Suprapubic skin (tissue), 4 donors: ENCODE data around the gene RNF13. TPM values are rescaled to one million over a fixed set of nuclear protein-coding genes. Genes with fewer than 3 reads are reported as not detected.
"Not testable (repeated sequence)": the region's sequence is repeated elsewhere in the genome, so short reads cannot be mapped to it uniquely, and the experiment has no call there.

Experiments used
- DNase-seq, 2 donors: peaks; one replicate each; pipeline ENCODE4 v3.0.0-alpha.2; 2019; ENCODE audit warnings: low spot score in 2 of 2
- H3K27ac ChIP-seq: fragments of 200-600 bp; sonication (generic); one replicate; pipeline ENCODE4 v1.5.1; 2019
- H3K27me3 ChIP-seq: fragments of 200-600 bp; sonication (generic); one replicate; pipeline ENCODE4 v1.5.1; 2019
- H3K36me3 ChIP-seq: fragments of 200-600 bp; sonication (generic); one replicate; pipeline ENCODE4 v1.5.1; 2019
- H3K4me1 ChIP-seq: fragments of 200-600 bp; sonication (generic); one replicate; pipeline ENCODE4 v1.5.1; 2019
- H3K4me3 ChIP-seq: fragments of 200-600 bp; sonication (generic); one replicate; pipeline ENCODE4 v1.5.1; 2019; ENCODE audit warnings: mild to moderate bottlenecking
- H3K9me3 ChIP-seq: fragments of 200-600 bp; sonication (generic); one replicate; pipeline ENCODE4 v1.5.1; 2019
- CTCF ChIP-seq, 2 donors: fragments of 200-600 bp in 1 of 2; fragments of 450-650 bp in 1 of 2; sonication (generic) in 1 of 2; IDR thresholded peaks; one replicate each; pipeline ENCODE4 v1.5.1; 2016 to 2019; ENCODE audit warnings: antibody characterized with exemption in 2 of 2, mild to moderate bottlenecking in 1 of 2, moderate library complexity in 1 of 2
- EP300 ChIP-seq: sonication (generic); formaldehyde crosslinking; IDR thresholded peaks from one replicate; pipeline ENCODE4 v1.6.1; 2017; ENCODE audit warnings: antibody characterized with exemption
- POLR2A ChIP-seq, 2 donors: fragments of 450-650 bp; IDR thresholded peaks; one replicate each; pipeline ENCODE4 v1.6.1; 2017; ENCODE audit warnings: antibody characterized with exemption in 2 of 2, mild to moderate bottlenecking in 2 of 2, moderate library complexity in 2 of 2
- POLR2AphosphoS5 ChIP-seq, 3 donors: sonication (generic); formaldehyde crosslinking; IDR thresholded peaks; one replicate each; pipeline ENCODE4 v1.6.1; 2017; ENCODE audit warnings: antibody characterized with exemption in 3 of 3
- WGBS: methylation state at CpG from one replicate; pipeline ENCODE4 v1.1.5; 2018; 5-methylcytosine and 5-hydroxymethylcytosine counted together
- total RNA-seq, 4 donors: library from RNA; depleted of rRNA; stranded (reverse); fragments of >200 nt; gene quantifications; one replicate each; pipeline ENCODE4 v1.1.0, GENCODE V29; 2016

RNF13 gene
- total RNA-seq, 4 donors from 2014 or later = 52.1 to 78.9 (median 73.7) TPM

GRCh38 chr3:149934524-149934923 is 121.5 kb downstream of the RNF13 start:
- H3K27me3 ChIP-seq = no peaks in the 10 kb centered on the region
- H3K9me3 ChIP-seq = no peaks in the 10 kb centered on the region
- peaks cover 10% of the 10 kb centered on the region for H3K36me3 ChIP-seq
- no peaks in the 10 kb centered on the region for H3K4me1 ChIP-seq
- H3K4me3 ChIP-seq = no peak overlapping the region
- H3K27ac ChIP-seq = no peak overlapping the region
- DNase-seq = no peak
- TF ChIP-seq POLR2A (IDR thresholded peaks at IDR 0.05) (no peak), EP300 (no peak), POLR2AphosphoS5 (IDR thresholded peaks at IDR 0.05) (no peak), CTCF (IDR thresholded peaks at IDR 0.05) (no peak)

- H3K36me3 ChIP-seq = peaks cover 10% of the 10 kb centered on the region
- WGBS = 60% methylated on average over 7 of the region's 7 CpGs
- no peaks in the 10 kb centered on the region for H3K4me1 ChIP-seq
- no peaks in the 10 kb centered on the region for H3K9me3 ChIP-seq
- no peak for TF ChIP-seq POLR2A (IDR thresholded peaks at IDR 0.05)
- TF ChIP-seq CTCF (IDR thresholded peaks at IDR 0.05) = peak in 1 of 2 donors; percentile 37
- H3K4me3 ChIP-seq = no peak overlapping the region
- no peak overlapping the region for H3K27ac ChIP-seq
- no peak for DNase-seq
- no peaks in the 10 kb centered on the region for H3K27me3 ChIP-seq
Observed at GRCh38 chr3:149936812-149937230, 123.8 kb downstream of the RNF13 start.

- DNase-seq, H3K27me3 ChIP-seq, H3K9me3 ChIP-seq, H3K27ac ChIP-seq, H3K4me1 ChIP-seq, H3K36me3 ChIP-seq, H3K4me3 ChIP-seq: not testable (repeated sequence)
- WGBS = 91% methylated on average over 3 of the region's 3 CpGs
Observed at GRCh38 chr3:149938392-149939055, 125.5 kb downstream of the RNF13 start.

- Histone ChIP-seq H3K27me3 (no peaks in the 10 kb centered on the region), H3K4me3 (no peak overlapping the region), H3K9me3 (no peaks in the 10 kb centered on the region), H3K4me1 (no peaks in the 10 kb centered on the region), H3K36me3 (peaks cover 4% of the 10 kb centered on the region), H3K27ac (no peak overlapping the region)
- WGBS = 95% methylated on average over 2 of the region's 2 CpGs
- no peak for DNase-seq
- TF ChIP-seq CTCF (IDR thresholded peaks at IDR 0.05) (no peak), EP300 (no peak), POLR2A (IDR thresholded peaks at IDR 0.05) (no peak), POLR2AphosphoS5 (IDR thresholded peaks at IDR 0.05) (no peak)
Observed at GRCh38 chr3:149941186-149941585, 128.2 kb downstream of the RNF13 start.

- DNase-seq = no peak
- no peak for TF ChIP-seq CTCF (IDR thresholded peaks at IDR 0.05)
- no peak for TF ChIP-seq POLR2AphosphoS5 (IDR thresholded peaks at IDR 0.05)
- no peak for TF ChIP-seq POLR2A (IDR thresholded peaks at IDR 0.05)
- TF ChIP-seq EP300 = no peak
- H3K4me3 ChIP-seq = no peak overlapping the region
- no peaks in the 10 kb centered on the region for H3K9me3 ChIP-seq
- H3K27ac ChIP-seq = no peak overlapping the region
- WGBS = 77% methylated on average over 1 of the region's 1 CpG
- H3K4me1 ChIP-seq = no peaks in the 10 kb centered on the region
- H3K36me3 ChIP-seq = peaks cover 4% of the 10 kb centered on the region
- H3K27me3 ChIP-seq = no peaks in the 10 kb centered on the region
Observed at GRCh38 chr3:149941946-149942345, 128.9 kb downstream of the RNF13 start.

- Histone ChIP-seq H3K4me3 (no peak overlapping the region), H3K4me1 (no peaks in the 10 kb centered on the region), H3K9me3 (no peaks in the 10 kb centered on the region)
Observed at GRCh38 chr3:149942409-149942808, 129.4 kb downstream of the RNF13 start.

GRCh38 chr3:149943966-149944365 is 131.0 kb downstream of the RNF13 start:
- H3K27me3 ChIP-seq, H3K27ac ChIP-seq, H3K36me3 ChIP-seq, H3K4me1 ChIP-seq, DNase-seq, H3K4me3 ChIP-seq, H3K9me3 ChIP-seq: not testable (repeated sequence)
- WGBS = 98% methylated on average over 3 of the region's 3 CpGs

More at GRCh38 chr3:149942409-149942808, 129.4 kb downstream of the RNF13 start:
- DNase-seq = no peak
- Histone ChIP-seq H3K27me3 (no peaks in the 10 kb centered on the region), H3K36me3 (peaks cover 4% of the 10 kb centered on the region), H3K27ac (no peak overlapping the region)
- TF ChIP-seq POLR2A (IDR thresholded peaks at IDR 0.05) (no peak), CTCF (IDR thresholded peaks at IDR 0.05) (no peak), POLR2AphosphoS5 (IDR thresholded peaks at IDR 0.05) (no peak), EP300 (no peak)
